ENCODE measurements around the gene ZNF580. TPM values are rescaled to one million over a fixed set of nuclear protein-coding genes. Genes with fewer than 3 reads are reported as not detected.

ZNF580 gene, protein sequence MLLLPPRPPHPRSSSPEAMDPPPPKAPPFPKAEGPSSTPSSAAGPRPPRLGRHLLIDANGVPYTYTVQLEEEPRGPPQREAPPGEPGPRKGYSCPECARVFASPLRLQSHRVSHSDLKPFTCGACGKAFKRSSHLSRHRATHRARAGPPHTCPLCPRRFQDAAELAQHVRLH
- total RNA-seq: 42.2 TPM

DNA sequence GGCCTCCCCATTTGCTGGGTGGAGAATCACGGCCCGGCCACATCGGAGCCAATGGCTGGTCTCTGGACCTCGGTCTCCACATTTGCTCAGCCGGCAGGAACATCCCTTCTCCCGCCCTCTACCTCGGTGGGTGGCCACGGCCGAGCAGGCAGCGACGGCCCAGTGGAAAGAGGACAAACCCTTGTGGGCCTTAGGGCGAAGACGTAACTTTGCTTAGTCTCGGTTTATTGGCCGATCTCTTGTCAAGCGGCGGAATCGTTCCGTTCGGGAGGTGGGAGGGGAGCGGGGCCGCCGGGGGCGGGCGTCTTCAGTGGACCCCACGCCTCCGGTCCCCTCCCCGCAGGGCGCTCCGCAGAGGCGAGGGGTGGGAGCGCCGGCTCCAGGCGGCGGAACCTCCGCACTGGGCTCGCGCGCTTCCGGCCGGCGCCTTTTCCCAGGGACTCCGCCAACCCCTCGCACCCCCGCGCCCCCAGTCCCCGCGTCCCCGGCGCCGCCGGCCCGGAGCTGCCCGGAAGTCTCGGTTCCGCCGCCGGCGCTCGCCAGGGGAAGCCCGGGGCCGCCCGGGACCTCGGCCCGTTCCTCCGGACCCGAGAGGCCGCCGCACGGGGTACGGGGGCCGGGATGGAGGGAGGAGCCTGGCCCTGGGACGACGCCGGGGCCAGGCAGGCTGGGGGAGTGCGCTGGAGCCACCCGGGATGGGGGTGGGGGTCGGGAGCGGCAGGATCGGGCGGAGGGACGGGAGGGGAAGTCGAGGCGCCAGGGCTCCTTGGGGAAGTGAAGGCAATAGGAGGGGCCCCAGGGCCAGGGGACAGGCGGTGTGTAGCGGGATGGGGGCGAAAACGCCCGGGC, at the start of gene ZNF580:
Gene ZNF580 (plus strand): TSS at position 426 of the 849 bp plus-strand sequence. CDS start 1,507 bp downstream, outside the sequence.
- intact Hi-C loops (cut with DNase I): no loop called here
- peak; percentile 83 for DNase-seq (ENCODE audit: low spot score)
- ATAC-seq: peak; percentile 67

DNA sequence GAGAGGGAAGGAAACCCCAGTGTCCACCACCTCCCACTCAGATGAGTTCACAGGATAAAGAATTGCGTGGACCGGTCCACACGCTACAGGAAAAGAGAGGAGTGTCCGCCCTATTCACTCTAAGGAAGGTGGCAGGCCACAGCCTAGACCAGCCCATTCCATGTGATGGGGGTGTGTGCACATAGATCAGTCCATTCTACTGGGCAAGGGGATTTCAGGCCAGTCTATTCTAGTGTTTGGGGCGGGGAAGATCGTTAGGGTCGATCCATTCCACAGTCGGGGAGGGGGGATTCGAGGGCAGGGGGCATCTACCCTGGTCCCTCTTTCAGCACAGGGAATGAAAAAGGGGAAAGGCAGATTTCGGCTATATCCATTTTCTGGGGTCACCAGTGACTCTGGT, 49.2 kb upstream of the ZNF580 start:
- no peak for ATAC-seq
- DNase-seq (ENCODE audit: low spot score): no peak
- intact Hi-C loops (cut with DNase I): no loop called here

DNA sequence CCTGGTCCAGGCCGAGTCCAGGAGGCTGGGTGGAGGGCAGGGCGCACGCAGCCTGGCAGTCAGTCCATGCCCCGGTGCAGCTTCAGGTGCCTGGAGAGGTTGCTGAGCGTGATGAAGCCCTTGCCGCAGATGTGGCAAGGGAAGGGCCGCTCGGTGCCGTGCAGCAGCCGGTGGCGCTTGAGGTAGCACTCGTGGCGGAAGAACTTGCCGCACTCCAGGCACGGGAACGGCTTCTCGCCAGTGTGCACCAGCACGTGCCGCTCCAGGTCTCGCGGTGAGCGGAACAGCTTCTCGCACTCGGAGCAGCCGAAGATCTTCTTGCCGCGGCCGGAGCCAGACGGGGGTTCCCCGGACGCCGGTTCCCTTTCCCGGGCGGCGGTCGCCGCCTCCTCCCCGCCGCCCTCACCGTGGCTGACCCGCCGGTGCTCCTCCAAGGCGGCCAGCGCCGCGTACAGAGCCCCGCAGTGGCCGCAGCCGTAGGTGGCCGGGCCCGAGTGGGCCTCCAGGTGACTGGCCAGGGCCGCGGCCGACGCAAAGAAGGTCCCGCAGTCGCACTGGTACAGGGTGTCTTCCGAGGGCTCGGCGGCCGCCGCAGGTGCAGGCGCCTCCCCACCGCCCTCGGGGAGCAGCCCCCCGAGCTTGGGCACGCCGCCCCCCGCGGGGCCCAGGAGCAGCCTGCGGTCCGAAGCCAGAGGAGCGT, 48.3 kb upstream of the ZNF580 start:
- ATAC-seq: no peak
- intact Hi-C loops (cut with DNase I): no loop called here

DNA sequence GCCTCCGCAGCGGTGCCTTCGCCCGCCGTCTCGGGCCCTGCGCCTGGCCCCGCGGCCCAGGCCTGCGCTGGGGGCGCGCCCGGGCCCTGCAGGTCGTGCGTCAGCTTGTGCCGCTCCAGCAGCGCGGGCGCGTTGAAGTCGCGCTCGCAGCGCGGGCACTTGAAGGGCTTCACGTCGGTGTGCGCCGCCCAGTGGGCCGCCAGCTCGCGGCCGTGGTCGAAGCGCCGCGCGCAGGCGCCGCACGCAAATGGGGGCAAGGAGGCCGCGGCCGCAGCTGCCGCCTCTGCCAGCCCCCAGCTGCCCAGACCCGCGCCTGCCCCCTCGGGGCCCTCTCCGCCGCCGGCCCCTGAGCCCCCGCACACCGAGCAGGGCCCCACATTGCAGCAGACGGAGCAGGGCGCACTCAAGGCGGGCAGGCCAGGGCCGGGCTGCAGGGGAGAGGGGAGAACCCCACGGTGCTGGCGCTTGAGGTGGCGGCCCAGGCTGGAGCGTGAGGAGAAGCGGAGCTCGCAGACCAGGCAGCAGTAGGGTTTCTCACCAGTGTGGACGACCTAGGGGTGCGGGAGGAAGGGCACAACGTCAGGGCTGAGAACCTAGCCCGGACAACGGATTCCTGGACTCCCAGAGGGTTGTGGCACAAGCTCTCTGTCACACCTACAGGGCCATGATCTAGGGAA, 47.6 kb upstream of the ZNF580 start:
- intact Hi-C loops (cut with DNase I): no loop called here
- no peak for ATAC-seq
- no peak for DNase-seq (ENCODE audit: low spot score)

More for the DNA sequence above, 48.3 kb upstream of the ZNF580 start:
- DNase-seq (ENCODE audit: low spot score): no peak

DNA sequence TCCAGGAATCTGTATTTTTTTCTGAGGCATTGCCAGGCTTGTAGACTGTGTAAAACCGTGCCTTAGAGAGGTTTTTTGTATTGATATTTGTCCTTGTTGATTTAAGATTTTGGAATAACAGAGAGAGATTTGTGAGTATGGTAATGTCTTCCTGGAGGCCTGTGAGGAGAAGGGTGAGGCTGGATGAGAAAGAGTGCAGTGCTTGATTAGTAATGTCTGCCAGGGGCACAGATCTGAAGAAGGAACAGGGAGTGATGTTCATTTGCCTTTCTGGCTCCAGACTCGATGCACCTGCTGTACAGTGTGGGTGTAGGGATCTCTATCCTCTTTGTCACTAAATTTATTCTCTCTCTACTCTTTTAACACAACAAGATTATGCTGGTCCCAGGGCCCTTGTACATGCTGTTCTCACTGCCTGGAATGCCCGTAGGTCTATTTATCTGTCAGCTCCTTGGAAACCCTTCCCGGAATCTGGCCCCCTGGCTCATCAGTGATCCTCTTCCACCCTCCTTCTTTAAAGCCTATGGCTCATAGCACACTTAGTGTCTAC, 45.7 kb upstream of the ZNF580 start:
- intact Hi-C loops (cut with DNase I): no loop called here
- no peak for DNase-seq (ENCODE audit: low spot score)
- no peak for ATAC-seq

DNA sequence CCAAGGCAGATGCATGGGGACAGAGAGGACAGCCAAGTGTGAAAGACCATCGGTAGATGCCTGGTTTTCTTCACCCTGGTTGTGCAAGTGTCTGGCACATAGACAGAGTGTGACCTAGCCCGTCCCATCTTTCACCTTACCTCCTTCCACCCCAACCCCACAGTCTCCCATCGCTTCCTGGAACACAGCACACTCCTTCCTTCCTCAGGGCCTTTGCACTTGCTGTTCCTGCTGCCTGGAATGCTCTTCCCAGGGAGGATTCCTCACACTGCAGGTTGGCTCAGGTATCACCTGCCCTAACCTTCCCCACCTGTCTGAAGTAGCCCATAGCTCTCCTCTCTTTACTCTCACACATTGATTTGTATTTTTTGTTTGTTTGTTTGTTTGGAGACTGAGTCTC, 44.5 kb upstream of the ZNF580 start:
- ATAC-seq (no peak), DNase-seq (ENCODE audit: low spot score) (no peak)
- intact Hi-C loops (cut with DNase I): no loop called here

DNA sequence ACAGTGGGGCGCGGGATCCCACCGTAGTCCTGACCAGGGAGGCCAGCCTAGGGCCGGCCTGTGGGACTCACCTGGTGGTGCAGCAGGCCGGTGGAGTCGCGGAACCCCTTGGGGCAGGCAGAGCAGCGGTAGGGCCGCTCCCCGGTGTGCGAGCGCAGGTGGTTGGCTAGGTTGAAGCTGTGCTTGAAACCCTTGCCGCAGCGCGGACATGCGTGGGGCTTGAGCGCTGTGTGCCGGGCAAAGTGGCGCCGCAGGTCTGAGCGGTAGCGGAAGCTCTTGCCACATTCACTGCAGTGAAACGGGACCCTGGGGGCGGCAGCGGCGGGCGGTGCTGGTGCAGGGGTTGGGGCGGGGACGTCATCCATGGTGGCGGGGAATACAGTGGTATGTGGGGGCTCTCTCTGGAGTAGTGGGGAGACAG, 43.3 kb upstream of the ZNF580 start:
- ATAC-seq (no peak), DNase-seq (ENCODE audit: low spot score) (no peak)
- intact Hi-C loops (cut with DNase I): no loop called here

DNA sequence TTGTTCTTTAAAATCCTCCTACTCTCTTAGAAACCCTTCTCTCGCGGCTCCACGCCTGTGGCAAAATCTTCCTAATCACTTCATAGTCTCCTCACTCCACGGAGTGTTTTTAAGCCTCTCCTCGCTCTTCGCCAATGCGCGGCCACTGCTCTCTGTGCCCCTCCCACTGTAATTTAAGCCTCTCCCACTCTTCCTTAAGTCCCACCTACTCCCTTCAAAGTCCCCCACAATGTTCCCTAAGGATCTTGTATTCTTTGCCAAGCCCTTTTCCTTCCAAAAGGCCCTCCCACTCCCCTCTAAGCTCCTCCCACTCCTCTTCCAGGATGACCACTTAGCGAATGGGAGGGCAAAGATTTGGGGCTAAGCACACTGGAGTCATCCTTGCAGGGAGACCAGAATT, 42.8 kb upstream of the ZNF580 start:
- ATAC-seq: no peak
- intact Hi-C loops (cut with DNase I): no loop called here
- DNase-seq (ENCODE audit: low spot score): no peak

DNA sequence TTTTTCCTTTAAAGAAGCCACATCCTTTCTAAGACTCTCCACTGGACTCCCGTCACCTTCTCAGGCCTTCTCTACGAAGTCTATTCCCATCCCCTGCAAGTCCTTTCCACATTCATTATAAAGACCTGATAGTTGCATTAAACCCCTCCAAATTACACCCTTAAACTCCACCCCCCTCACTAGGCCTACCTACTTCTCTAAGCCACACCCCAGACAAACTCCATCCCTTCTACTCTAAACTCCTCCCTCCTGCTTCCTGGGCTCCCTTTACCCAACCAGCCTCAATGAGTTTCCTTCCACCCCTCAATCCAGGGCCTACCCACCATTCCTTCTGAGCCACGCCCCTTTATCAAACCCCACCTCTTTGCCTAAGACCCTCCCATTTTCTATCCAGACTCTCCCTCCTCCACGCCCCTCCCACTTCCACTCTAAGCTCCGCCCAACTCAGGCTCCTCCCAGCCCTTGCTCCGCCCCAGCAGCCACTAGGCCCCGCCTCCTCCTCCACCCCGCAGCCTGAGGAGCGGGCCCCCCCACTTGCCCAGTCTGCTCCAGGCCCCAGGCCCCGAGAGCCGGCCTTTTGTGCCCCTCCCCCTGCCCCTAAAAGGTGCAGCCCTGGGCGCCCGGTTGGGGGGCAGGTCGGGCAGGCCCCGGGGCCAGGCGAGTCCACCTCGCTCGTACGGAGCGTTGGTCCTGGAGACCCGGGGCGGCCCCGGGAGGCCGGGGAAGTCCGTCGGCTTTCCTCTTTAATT, 41.9 kb upstream of the ZNF580 start:
- DNase-seq (ENCODE audit: low spot score) (peak; percentile 97), ATAC-seq (peak; percentile 90)
- intact Hi-C loops (cut with DNase I): no loop called here

DNA sequence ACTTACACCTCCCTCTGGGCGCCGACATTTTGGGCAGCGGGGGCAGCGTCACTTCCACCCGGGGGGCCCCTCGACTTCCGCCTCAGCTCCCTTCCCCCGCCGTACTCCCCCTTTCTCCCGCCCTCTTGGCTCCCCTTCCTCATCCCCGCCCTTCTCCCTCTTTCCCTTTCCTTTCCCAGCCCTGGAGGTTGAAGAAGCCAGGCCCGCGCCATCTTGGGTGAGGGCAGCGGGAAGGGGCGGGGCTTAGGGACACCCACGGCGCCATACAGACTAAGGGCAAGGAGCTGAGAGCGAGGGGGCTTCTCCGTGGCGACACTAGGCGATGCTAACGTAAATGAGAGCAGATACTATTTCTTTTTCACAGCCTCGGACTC, 41.3 kb upstream of the ZNF580 start, which contains the start of gene FIZ1:
Gene FIZ1 (minus strand): TSS at position 50 of the 374 bp plus-strand sequence. CDS start 1,652 bp downstream, outside the sequence.
- DNase-seq (ENCODE audit: low spot score) (peak; percentile 98), ATAC-seq (peak; percentile 95)

DNA sequence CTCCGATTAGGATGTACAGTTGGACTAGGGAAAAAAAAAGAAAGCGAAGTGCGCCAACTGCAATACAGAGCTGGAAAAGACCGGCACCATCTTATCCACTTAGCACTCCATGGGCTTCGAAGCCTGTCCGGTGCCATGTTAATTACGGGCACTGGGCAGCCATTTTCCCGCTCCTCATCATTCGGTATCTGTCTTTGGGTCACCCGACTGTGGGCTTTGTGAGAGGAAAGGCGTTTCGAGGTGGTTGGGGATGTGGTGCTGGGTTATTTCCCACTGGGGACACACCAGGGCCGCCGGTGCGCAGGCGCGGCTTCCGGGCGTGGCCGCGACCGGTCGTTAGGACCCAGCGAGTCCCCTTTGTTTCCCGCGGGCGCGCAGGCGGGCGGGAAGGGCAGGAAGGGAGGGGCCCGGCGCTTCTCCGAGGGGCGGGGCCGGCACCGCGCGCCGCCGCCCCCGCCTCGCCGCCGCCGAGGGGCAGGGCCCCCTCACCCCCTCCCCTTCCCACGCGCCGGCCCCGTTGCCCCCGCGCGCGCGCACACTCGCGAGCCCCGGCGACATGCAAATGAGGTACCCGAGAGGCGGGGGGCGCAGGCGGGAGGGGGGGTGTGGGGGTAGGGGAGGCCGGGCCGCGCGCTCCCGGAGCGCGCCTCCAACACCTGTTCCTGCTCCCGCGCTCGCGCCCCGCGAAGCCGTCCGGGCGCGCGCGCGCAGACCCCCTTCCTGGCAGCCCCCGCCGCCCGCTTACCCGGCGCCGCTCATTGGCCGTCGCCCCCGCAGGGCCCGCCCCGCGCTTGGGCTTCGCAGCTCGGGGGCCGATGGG, 40.8 kb upstream of the ZNF580 start, which contains the start of gene ZNF524:
Gene ZNF524 (plus strand): TSS at position 447 of the 820 bp plus-strand sequence. CDS start 1,825 bp downstream, outside the sequence.
- intact Hi-C loops (cut with DNase I): no loop called here
- peak; percentile 77 for ATAC-seq

More for the DNA sequence above, 41.3 kb upstream of the ZNF580 start, which contains the start of gene FIZ1:
- intact Hi-C loops (cut with DNase I): no loop called here

DNA sequence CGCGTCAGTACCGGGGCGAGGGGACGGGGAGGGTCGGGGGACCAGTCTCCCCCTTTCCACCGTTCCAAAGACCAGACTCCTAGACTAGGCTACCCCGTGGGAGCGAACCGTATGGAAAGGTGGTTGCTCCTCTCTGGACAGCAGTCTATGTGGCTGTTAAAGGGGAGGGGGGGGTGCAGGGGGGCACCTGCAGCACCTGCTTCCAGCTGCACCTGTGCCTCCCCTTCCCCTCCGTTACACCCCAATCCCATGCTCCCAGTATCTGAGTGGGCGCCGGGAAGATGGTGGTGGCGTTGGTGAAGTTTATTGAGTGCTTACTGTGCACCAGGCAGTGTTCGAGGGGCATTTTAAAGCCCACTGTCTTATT, 40.2 kb upstream of the ZNF580 start:
- intact Hi-C loops (cut with DNase I): no loop called here
- no peak for ATAC-seq
- no peak for DNase-seq (ENCODE audit: low spot score)

More for the DNA sequence above, 40.8 kb upstream of the ZNF580 start, which contains the start of gene ZNF524:
- peak; percentile 90 for DNase-seq (ENCODE audit: low spot score)

DNA sequence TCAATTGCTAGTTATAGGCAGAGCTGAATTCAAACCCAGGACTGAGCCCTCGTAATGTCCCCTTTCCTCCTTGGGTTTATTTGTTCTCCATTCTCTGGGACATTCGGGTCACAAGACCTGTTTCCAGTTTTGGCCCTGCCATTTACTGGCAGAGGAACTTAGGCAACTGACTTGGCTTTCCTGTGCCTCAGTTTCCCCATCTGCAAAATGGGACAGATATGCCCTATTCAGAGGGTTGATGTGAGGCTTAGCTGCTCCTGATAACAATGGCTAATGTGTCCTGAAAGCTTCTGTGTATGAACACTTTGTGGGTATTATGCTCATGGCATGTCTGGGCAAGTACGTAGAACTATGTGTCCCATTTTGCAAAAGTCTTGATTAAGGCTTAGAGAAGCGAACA, 39.7 kb upstream of the ZNF580 start:
- ATAC-seq (no peak), DNase-seq (ENCODE audit: low spot score) (no peak)
- intact Hi-C loops (cut with DNase I): no loop called here

DNA sequence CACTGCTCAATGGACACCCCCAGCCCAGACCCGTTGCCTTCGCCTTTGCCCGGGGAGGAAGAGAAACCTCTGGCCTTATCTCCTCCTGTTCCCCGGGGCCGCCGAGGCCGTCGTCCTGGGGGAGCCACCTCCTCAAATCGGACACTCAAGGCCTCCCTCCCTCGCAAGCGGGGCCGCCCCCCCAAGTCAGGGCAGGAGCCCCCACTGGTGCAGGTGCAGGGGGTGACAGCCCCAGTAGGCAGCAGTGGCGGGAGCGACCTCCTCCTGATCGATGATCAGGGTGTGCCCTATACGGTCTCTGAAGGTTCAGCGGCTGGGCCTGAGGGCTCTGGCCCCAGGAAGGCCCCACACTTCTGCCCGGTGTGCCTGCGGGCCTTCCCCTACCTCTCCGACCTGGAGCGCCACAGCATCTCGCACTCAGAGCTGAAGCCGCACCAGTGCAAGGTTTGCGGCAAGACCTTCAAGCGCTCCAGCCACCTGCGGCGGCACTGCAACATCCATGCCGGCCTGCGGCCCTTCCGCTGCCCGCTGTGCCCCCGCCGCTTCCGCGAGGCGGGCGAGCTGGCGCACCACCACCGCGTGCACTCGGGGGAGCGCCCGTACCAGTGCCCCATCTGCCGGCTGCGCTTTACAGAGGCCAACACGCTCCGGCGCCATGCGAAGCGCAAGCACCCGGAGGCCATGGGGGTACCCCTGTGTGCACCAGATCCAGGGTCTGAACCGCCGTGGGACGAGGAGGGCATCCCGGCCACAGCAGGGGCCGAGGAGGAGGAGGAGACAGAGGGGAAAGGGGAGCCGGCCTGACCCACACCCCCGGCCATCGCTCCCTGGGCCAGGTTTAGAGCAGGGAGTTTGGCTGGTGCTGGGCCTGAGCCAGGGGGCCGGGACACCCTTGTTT, 38.4 kb upstream of the ZNF580 start:
- intact Hi-C loops (cut with DNase I): no loop called here
- ATAC-seq (no peak), DNase-seq (ENCODE audit: low spot score) (peak; percentile 65)

DNA sequence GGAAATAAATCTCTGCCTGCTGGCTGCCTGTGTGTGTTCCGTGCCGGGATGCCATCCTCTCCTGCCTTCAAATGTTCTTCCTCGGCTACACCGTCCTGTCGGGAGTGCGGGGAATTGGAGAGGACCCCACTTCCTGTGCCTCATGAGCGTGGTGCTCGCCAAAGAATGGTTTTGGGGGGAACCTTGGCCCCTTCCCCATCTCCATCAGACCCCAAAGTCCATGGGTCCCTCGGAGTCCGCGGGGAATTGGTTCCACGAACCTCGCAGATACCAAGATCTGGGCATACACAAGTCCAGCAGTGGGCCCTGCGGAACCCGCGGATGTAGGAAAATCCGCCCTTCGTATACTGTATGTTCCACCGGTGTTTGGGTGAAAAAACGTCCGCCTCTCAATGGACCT, 37.7 kb upstream of the ZNF580 start:
- intact Hi-C loops (cut with DNase I): no loop called here
- DNase-seq (ENCODE audit: low spot score) (no peak), ATAC-seq (no peak)

DNA sequence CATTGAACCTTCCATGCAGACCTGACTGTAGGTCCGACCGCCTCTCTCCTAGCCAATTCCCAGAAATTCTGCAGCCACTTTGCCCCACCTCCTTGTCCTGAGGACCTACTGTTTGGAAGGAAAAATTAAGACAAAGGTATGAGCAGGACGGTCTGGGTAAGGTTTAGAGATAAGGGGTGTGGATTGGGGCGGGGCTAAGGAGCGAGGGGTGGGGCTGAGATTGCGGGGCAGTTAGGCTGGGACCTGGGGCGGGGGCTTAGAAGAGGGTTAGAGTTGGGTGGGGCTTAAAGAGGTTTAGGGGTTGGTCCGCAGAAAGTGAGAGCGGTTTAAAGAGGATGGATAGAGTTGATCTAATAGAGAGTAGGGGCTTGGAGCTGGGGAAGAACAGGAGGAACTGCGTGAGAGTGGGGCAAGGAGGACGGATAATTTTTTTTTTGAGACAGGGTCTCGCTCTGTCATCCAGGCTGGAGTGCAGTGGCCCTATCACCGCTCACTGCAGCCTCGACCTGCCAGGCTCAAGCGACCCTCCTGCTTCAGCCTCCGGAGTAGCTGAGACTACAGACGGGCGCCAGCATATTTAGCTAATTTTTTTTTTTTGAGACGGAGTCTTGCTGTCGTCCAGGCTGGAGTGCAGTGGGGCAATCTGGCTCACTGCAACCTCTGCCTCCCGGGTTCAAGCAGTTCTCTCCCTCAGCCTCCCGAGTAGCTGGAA, 37.1 kb upstream of the ZNF580 start:
- DNase-seq (ENCODE audit: low spot score): no peak
- intact Hi-C loops (cut with DNase I): no loop called here
- no peak for ATAC-seq
